K562 (cell line): Measurements from ENCODE around the gene NOP10. TPM values are rescaled to one million over a fixed set of nuclear protein-coding genes. Genes with fewer than 3 reads are reported as not detected.

ENCODE experiments used
- BRF2 ChIP-seq: IDR thresholded peaks from 3 replicates; pipeline ENCODE4 v1.6.1; 2011; ENCODE audit warnings: borderline replicate concordance, mild to moderate bottlenecking; ENCODE audit not compliant: insufficient read length, insufficient read depth
- HDAC1 ChIP-seq, 2 experiments: fragments of 450-650 bp; IDR thresholded peaks; 2 replicates each; pipeline ENCODE4 v1.6.1; 2016 to 2017; ENCODE audit warnings: inconsistent platforms in 1 of 2, mild to moderate bottlenecking in 1 of 2, moderate library complexity in 1 of 2
- HDAC8 ChIP-seq: fragments of 450-650 bp; IDR thresholded peaks from 2 replicates; pipeline ENCODE4 v1.6.1; 2016; ENCODE audit warnings: mild to moderate bottlenecking, missing genetic modification characterization, moderate library complexity, missing compliant biosample characterization
- MAFG ChIP-seq: fragments of 450-650 bp; conservative IDR thresholded peaks from 2 replicates; pipeline ENCODE4 v1.6.1; 2016; ENCODE audit warnings: missing genetic modification characterization, missing compliant biosample characterization
- NFE2L1 ChIP-seq: fragments of 450-650 bp; IDR thresholded peaks from 2 replicates; pipeline ENCODE4 v1.6.1; 2016; ENCODE audit warnings: missing genetic modification characterization, low read depth, mild to moderate bottlenecking, missing compliant biosample characterization, moderate library complexity, borderline replicate concordance
- SIRT6 ChIP-seq: IDR thresholded peaks from one replicate; pipeline ENCODE4 v1.6.1; 2012; ENCODE audit warnings: low read depth, mild to moderate bottlenecking, control low read depth, inconsistent platforms, low read length, moderate library complexity
- VEZF1 ChIP-seq: fragments of 200-800 bp; sonication (Bioruptor generic); IDR thresholded peaks from 2 replicates; pipeline ENCODE4 v1.6.1; 2017; ENCODE audit warnings: missing genetic modification characterization, missing compliant biosample characterization
- ZBTB5 ChIP-seq: fragments of 450-650 bp; IDR thresholded peaks from 2 replicates; pipeline ENCODE4 v1.6.1; 2017; ENCODE audit warnings: antibody characterized with exemption
- ZNF175 ChIP-seq: fragments of 200-800 bp; sonication (Bioruptor generic); IDR thresholded peaks from 2 replicates; pipeline ENCODE4 v1.6.1; 2016; ENCODE audit warnings: low read depth, mild to moderate bottlenecking, missing genetic modification characterization, missing compliant biosample characterization
- ZNF232 ChIP-seq: sonication (generic); formaldehyde crosslinking; IDR thresholded peaks from 2 replicates; pipeline ENCODE4 v1.8.0; 2022; ENCODE audit warnings: mild to moderate bottlenecking, missing genetic modification reagents
- ZNF518B ChIP-seq: fragments of 250-450 bp; sonication (Bioruptor Pico); IDR thresholded peaks from 2 replicates; pipeline ENCODE4 v1.5.0; 2021; ENCODE audit warnings: mild to moderate bottlenecking, moderate library complexity
- ZNF583 ChIP-seq: fragments of 250-450 bp; sonication (Bioruptor Pico); IDR thresholded peaks from 2 replicates; pipeline ENCODE4 v1.4.0; 2020
- ZNF592 ChIP-seq: fragments of 450-650 bp; IDR thresholded peaks from 2 replicates; pipeline ENCODE4 v1.6.1; 2017; ENCODE audit warnings: antibody characterized with exemption, mild to moderate bottlenecking
- ZNF644 ChIP-seq: fragments of 200-800 bp; sonication (Bioruptor generic); IDR thresholded peaks from 2 replicates; pipeline ENCODE4 v1.6.1; 2016; ENCODE audit warnings: low read depth, missing genetic modification characterization, missing compliant biosample characterization
- ZNF830 ChIP-seq: fragments of 250-450 bp; sonication (Bioruptor Pico); IDR thresholded peaks from 2 replicates; pipeline ENCODE4 v1.5.0; 2021; ENCODE audit warnings: mild to moderate bottlenecking
- polyA plus RNA-seq, 8 experiments: library from polyadenylated mRNA; depleted of rRNA in 4 of 8; stranded (reverse) in 5 of 8; unstranded in 3 of 8; fragments of >200 nt; fragmentation: Nextera tagmentation in 2 of 8; fragmentation: Illumina TruSeq in 1 of 8; extraction: Ambion mirVana in 2 of 8; extraction: Trizol in 1 of 8; gene quantifications; 2 replicates each; pipeline versions ENCODE4 v1.2.1 to v1.2.3, GENCODE V29; 2011 to 2014; ENCODE audit warnings: inconsistent platforms in 1 of 8, missing spikeins in 1 of 8
- total RNA-seq, 7 experiments: library from RNA; depleted of rRNA in 6 of 7; stranded (reverse); fragments of >200 nt in 6 of 7; fragmentation: Illumina TruSeq in 2 of 7; extraction: Trizol in 2 of 7; gene quantifications; 2 replicates each; pipeline versions ENCODE4 v1.2.1 to v1.2.3, GENCODE V29; 2011 to 2021; ENCODE audit warnings: low replicate concordance in 1 of 7

Gene NOP10
- total and polyA plus RNA-seq, 9 of the 15 experiments (the other 6 are each of a cell fraction or from before 2014, with no cell fraction given), result 250 to 1,663 (median 449) TPM

- TF ChIP-seq ZNF518B (CRISPR knock-in tag) (no peak), ZBTB5 (no peak), ZNF175 (CRISPR knock-in tag) (peak; percentile 51; the same call in 1 of the 2 replicates), BRF2 (no peak), ZNF830 (CRISPR knock-in tag) (no peak), HDAC8 (tag) (0 out of 2 replicates have a peak, but pooled peaks have one; percentile 81), ZNF232 (CRISPR knock-in tag) (no peak), ZNF592 (peak; percentile 75), ZNF583 (CRISPR knock-in tag) (no peak), MAFG (no peak), VEZF1 (CRISPR knock-in tag) (no peak), NFE2L1 (tag) (no peak), SIRT6 (no peak), HDAC1 (IDR thresholded peaks at IDR 0.05) (no peak), ZNF644 (tag) (0 out of 2 replicates have a peak, but pooled peaks have one; percentile 27)
- TF ChIP-seq, all 486 proteins: peak for 18
These were observed 33.9 kb upstream of the NOP10 start (continued) for GRCh38 chr15:34376856-34377255.
